ENCODE measurements around the gene L3MBTL2.

- no peak for TF ChIP-seq CTCF (IDR thresholded peaks at IDR 0.05; ENCODE audit: low read depth, low read length)
- no peak for TF ChIP-seq EZH2phosphoT487 (IDR thresholded peaks at IDR 0.05; ENCODE audit: low read depth)
Observed at GRCh38 chr22:41215926-41216325, 10.8 kb downstream of the L3MBTL2 start.

Measured in OCI-LY3 (cell line).